Caco-2 (cell line): Measurements from ENCODE around the gene CDH3. TPM values are rescaled to one million over a fixed set of nuclear protein-coding genes. Genes with fewer than 3 reads are reported as not detected.
A peak's percentile ranks its signal among the peaks of the same experiment; 100 is the strongest.

Experiments
- BruUV-seq: library from RNA; stranded (reverse); fragments of 400-500 nt; replicated peaks from 2 replicates; lab custom pipeline; 2021; lab: Mats Ljungman, UMichigan
- CTCF ChIA-PET: fragments of 300-600 bp; sonication (Branson Sonifier 250); formaldehyde crosslinking; loops from one replicate; lab custom pipeline; 2022; ENCODE audit warnings: antibody characterized with exemption; lab: Charles Lee
- POLR2A ChIA-PET: fragments of 300-600 bp; sonication (Branson Sonifier 250); formaldehyde crosslinking; loops from one replicate; lab custom pipeline; 2022; ENCODE audit warnings: antibody characterized with exemption; lab: Charles Lee
- DNase-seq, 2 experiments: peaks; one replicate each; pipeline versions ENCODE4 v3.0.0 to v3.0.0-alpha.2; 2020 to 2022
- H3K27me3 ChIP-seq: replicated peaks from 2 replicates; pipeline ENCODE4 v1.6.0; 2011; ENCODE audit warnings: low read length; ENCODE audit not compliant: control insufficient read depth, insufficient read depth
- H3K36me3 ChIP-seq: 2 replicates; pipeline ENCODE4 v1.5.1; 2011; ENCODE audit warnings: low read length; ENCODE audit not compliant: control insufficient read depth, insufficient read depth
- H3K4me1 ChIP-seq: fragments of 250-450 bp; sonication (Bioruptor Pico); 2 replicates; pipeline ENCODE4 v1.5.1; 2020; ENCODE audit warnings: mild to moderate bottlenecking
- H3K4me3 ChIP-seq: 2 replicates; pipeline ENCODE4 v1.5.1; 2011; ENCODE audit warnings: low read depth, mild to moderate bottlenecking, control low read depth, low read length
- H3K9me3 ChIP-seq: fragments of 250-450 bp; sonication (Bioruptor Pico); 2 replicates; pipeline ENCODE4 v1.5.1; 2020; ENCODE audit warnings: mild to moderate bottlenecking, moderate library complexity
- H3K27ac Mint-ChIP-seq: one replicate; pipeline ENCODE4 v1.8.0; 2022; ENCODE audit warnings: mixed read lengths; ENCODE audit not compliant: unreplicated experiment
- H3K27me3 Mint-ChIP-seq: one replicate; pipeline ENCODE4 v1.8.0; 2022; ENCODE audit warnings: mixed read lengths; ENCODE audit not compliant: insufficient read depth, unreplicated experiment
- H3K36me3 Mint-ChIP-seq: one replicate; pipeline ENCODE4 v1.8.0; 2022; ENCODE audit warnings: mild to moderate bottlenecking, mixed read lengths; ENCODE audit not compliant: insufficient read depth, unreplicated experiment
- H3K4me1 Mint-ChIP-seq: one replicate; pipeline ENCODE4 v1.8.0; 2022; ENCODE audit warnings: low read depth, mixed read lengths; ENCODE audit not compliant: unreplicated experiment
- H3K4me3 Mint-ChIP-seq: one replicate; pipeline ENCODE4 v1.8.0; 2022; ENCODE audit warnings: mild to moderate bottlenecking, moderate library complexity, mixed read lengths; ENCODE audit not compliant: unreplicated experiment
- H3K9me3 Mint-ChIP-seq: one replicate; pipeline ENCODE4 v1.8.0; 2022; ENCODE audit warnings: mixed read lengths; ENCODE audit not compliant: unreplicated experiment
- CTCF ChIP-seq, 2 experiments: fragments of 200-600 bp in 1 of 2; IDR thresholded peaks; 1 replicate in 1 of 2; 2 replicates in 1 of 2; pipeline versions ENCODE4 v1.5.1 to v1.8.0; 2011 to 2022; ENCODE audit warnings: antibody characterized with exemption in 1 of 2, control low read depth in 1 of 2, inconsistent platforms in 1 of 2, low read depth in 1 of 2, low read length in 1 of 2, mild to moderate bottlenecking in 1 of 2, moderate library complexity in 1 of 2; ENCODE audit not compliant: insufficient read depth in 1 of 2, severe bottlenecking in 1 of 2, unreplicated experiment in 1 of 2
- intact Hi-C: fragments of 100-400 bp; cut with micrococcal nuclease; formaldehyde crosslinking; loops from one replicate; pipeline ENCODE4 v1.10.0; 2022; ENCODE audit not compliant: unreplicated experiment
- total RNA-seq: library from RNA; stranded (reverse); gene quantifications from 2 replicates; pipeline ENCODE4 v1.2.3, GENCODE V29; 2022

CDH3 gene
- total RNA-seq, 1 experiment from 2014 or later, result 144 TPM

- Mint-ChIP-seq H3K4me3 (no peak overlapping the region), H3K27ac (no peak overlapping the region), H3K4me1 (no peaks in the 10 kb centered on the region), H3K9me3 (no peaks in the 10 kb centered on the region), H3K36me3 (peaks cover 45% of the 10 kb centered on the region), H3K27me3 (no peaks in the 10 kb centered on the region)
- BruUV-seq, result no TSS peak
- Histone ChIP-seq H3K27me3 (no peaks in the 10 kb centered on the region), H3K4me3 (no peak overlapping the region), H3K9me3 (no peaks in the 10 kb centered on the region), H3K4me1 (no peaks in the 10 kb centered on the region), H3K36me3 (peaks cover 2% of the 10 kb centered on the region; the same call in 1 of the 2 replicates)
- ChIA-PET CTCF (interaction anchor here (1.2 to 2.0 kb wide), 3 partner anchors 105 to 167 kb away, joined by 3 to 7 read pairs (median 3); no protein-coding TSS in a partner anchor), POLR2A (no interaction called here)
- TF ChIP-seq CTCF (IDR thresholded peaks at IDR 0.05; ENCODE audit: insufficient read depth in 1 of 2, low read depth in 1 of 2, low read length in 1 of 2, severe bottlenecking in 1 of 2, unreplicated experiment in 1 of 2), result no peak
- no peak for DNase-seq
- intact Hi-C loops, result no loop called here
These were observed 50.5 kb downstream of the CDH3 start for GRCh38 chr16:68695575-68695974.

DNA sequence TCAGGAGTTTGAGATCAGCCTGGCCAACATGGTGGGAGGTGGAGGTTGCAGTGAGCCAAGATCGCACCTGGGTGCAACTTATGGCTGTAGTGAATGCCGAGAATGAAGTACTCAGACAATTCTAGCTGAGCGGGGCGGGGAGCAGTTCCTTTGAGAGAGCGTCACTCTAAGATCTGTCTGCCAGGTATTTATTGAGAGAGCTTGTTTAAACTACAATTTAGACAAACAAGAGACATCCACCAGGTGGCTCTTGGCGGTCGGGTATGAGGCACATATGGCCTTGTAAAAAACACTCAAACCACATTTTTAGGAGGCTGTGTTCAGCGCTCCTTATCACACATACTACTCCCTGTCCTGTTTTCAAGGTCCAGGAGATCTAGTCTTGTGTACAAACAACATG lies 51.4 kb downstream of the CDH3 start:
- TF ChIP-seq CTCF (IDR thresholded peaks at IDR 0.05; ENCODE audit: insufficient read depth in 1 of 2, low read depth in 1 of 2, low read length in 1 of 2, severe bottlenecking in 1 of 2, unreplicated experiment in 1 of 2), result peak in 1 of 2 experiments; percentile 43
- BruUV-seq, result no TSS peak
- no peak overlapping the region for H3K4me3 ChIP-seq
- Mint-ChIP-seq H3K9me3 (no peaks in the 10 kb centered on the region), H3K36me3 (peaks cover 45% of the 10 kb centered on the region), H3K27ac (no peak overlapping the region), H3K4me1 (no peaks in the 10 kb centered on the region), H3K27me3 (no peaks in the 10 kb centered on the region), H3K4me3 (no peak overlapping the region)
- peaks cover 2% of the 10 kb centered on the region; the same call in 1 of the 2 replicates for H3K36me3 ChIP-seq
- H3K9me3 ChIP-seq, result no peaks in the 10 kb centered on the region
- H3K27me3 ChIP-seq, result no peaks in the 10 kb centered on the region
- intact Hi-C loops, result loop anchor here (2.0 kb wide), 1 partner anchor 168 kb away; no protein-coding TSS in a partner anchor
- POLR2A ChIA-PET, result no interaction called here
- peak in 1 of 2 experiments; percentile 46 for DNase-seq
- CTCF ChIA-PET, result interaction anchor here (0.5 to 2.0 kb wide), 8 partner anchors 40 to 175 kb away, joined by 3 to 7 read pairs (median 3); partner anchors contain the start of gene CDH1
- H3K4me1 ChIP-seq, result no peaks in the 10 kb centered on the region

GRCh38 chr16:68698091-68698490 lies 53.0 kb downstream of the CDH3 start:
- H3K4me1 Mint-ChIP-seq, result no peaks in the 10 kb centered on the region
- ChIA-PET CTCF (interaction anchor here (0.8 to 1.3 kb wide), 2 partner anchors 103 to 169 kb away, joined by 3 read pairs; no protein-coding TSS in a partner anchor), POLR2A (no interaction called here)
- Histone ChIP-seq H3K9me3 (no peaks in the 10 kb centered on the region), H3K36me3 (peaks cover 2% of the 10 kb centered on the region; the same call in 1 of the 2 replicates), H3K4me1 (no peaks in the 10 kb centered on the region), H3K27me3 (no peaks in the 10 kb centered on the region), H3K4me3 (no peak overlapping the region)
- intact Hi-C loops, result no loop called here
- no peak for DNase-seq
- TF ChIP-seq CTCF (IDR thresholded peaks at IDR 0.05; ENCODE audit: insufficient read depth in 1 of 2, low read depth in 1 of 2, low read length in 1 of 2, severe bottlenecking in 1 of 2, unreplicated experiment in 1 of 2), result no peak
- no peak overlapping the region for H3K27ac Mint-ChIP-seq
- H3K4me3 Mint-ChIP-seq, result no peak overlapping the region
- H3K9me3 Mint-ChIP-seq, result no peaks in the 10 kb centered on the region
- BruUV-seq, result no TSS peak
- H3K36me3 Mint-ChIP-seq, result peaks cover 30% of the 10 kb centered on the region
- no peaks in the 10 kb centered on the region for H3K27me3 Mint-ChIP-seq
